ENCODE data around the gene MYF5. TPM values are rescaled to one million over a fixed set of nuclear protein-coding genes. Genes with fewer than 3 reads are reported as not detected.

MYF5 gene
- total RNA-seq, 2 donors from 2014 or later, result not detected

DNA sequence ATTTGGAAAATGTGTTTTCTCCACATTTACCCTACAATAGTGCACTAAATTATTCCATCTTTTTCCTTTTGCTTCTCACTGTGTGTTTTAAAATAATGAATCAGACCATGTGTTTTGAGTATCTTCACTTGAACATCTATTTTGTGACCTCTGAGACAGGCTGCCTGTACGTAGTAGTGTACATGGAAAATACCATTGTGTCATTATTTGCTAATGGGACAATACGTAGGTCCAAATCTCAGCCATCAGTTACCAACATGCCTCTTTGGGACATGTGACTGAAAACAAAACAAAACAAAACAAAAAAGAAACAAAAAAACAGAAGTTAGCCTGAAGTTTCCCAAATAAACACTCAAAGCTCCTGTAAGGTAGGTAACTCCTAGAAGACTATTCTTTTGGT lies 16.4 kb upstream of the MYF5 start:
- TF ChIP-seq, protein P1, sequence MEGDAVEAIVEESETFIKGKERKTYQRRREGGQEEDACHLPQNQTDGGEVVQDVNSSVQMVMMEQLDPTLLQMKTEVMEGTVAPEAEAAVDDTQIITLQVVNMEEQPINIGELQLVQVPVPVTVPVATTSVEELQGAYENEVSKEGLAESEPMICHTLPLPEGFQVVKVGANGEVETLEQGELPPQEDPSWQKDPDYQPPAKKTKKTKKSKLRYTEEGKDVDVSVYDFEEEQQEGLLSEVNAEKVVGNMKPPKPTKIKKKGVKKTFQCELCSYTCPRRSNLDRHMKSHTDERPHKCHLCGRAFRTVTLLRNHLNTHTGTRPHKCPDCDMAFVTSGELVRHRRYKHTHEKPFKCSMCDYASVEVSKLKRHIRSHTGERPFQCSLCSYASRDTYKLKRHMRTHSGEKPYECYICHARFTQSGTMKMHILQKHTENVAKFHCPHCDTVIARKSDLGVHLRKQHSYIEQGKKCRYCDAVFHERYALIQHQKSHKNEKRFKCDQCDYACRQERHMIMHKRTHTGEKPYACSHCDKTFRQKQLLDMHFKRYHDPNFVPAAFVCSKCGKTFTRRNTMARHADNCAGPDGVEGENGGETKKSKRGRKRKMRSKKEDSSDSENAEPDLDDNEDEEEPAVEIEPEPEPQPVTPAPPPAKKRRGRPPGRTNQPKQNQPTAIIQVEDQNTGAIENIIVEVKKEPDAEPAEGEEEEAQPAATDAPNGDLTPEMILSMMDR (IDR thresholded peaks at IDR 0.05), result no peak

GRCh38 chr12:80701388-80701787 lies 15.3 kb upstream of the MYF5 start:
- ATAC-seq (ENCODE audit: insufficient number of reproducible peaks, low FRiP score, low read depth) (no peak), DNase-seq (ENCODE audit: low spot score) (no peak)
- no peaks in the 10 kb centered on the region for H3K9me3 ChIP-seq
- H3K27me3 ChIP-seq (replicated peaks; ENCODE audit: insufficient read depth), result no peaks in the 10 kb centered on the region
- H3K27ac ChIP-seq, result no peak overlapping the region
- H3K4me3 ChIP-seq, result no peak overlapping the region
- peaks cover 3 to 21% of the 10 kb centered on the region in 2 donors for H3K4me1 ChIP-seq (ENCODE audit: control insufficient read depth in 1 of 2, low read depth in 2 of 2)
- H3K36me3 ChIP-seq, result no peaks in the 10 kb centered on the region
- TF ChIP-seq, protein P1 (IDR thresholded peaks at IDR 0.05), result no peak

More for the DNA sequence above, 16.4 kb upstream of the MYF5 start:
- no peaks in the 10 kb centered on the region for H3K9me3 ChIP-seq
- H3K27me3 ChIP-seq (replicated peaks; ENCODE audit: insufficient read depth), result no peaks in the 10 kb centered on the region
- DNase-seq (ENCODE audit: low spot score), result no peak
- H3K36me3 ChIP-seq, result no peaks in the 10 kb centered on the region
- H3K4me3 ChIP-seq, result no peak overlapping the region
- ATAC-seq (ENCODE audit: insufficient number of reproducible peaks, low FRiP score, low read depth), result no peak
- no peak overlapping the region for H3K27ac ChIP-seq
- peaks cover 0 to 13% of the 10 kb centered on the region in 2 donors for H3K4me1 ChIP-seq (ENCODE audit: control insufficient read depth in 1 of 2, low read depth in 2 of 2)

DNA sequence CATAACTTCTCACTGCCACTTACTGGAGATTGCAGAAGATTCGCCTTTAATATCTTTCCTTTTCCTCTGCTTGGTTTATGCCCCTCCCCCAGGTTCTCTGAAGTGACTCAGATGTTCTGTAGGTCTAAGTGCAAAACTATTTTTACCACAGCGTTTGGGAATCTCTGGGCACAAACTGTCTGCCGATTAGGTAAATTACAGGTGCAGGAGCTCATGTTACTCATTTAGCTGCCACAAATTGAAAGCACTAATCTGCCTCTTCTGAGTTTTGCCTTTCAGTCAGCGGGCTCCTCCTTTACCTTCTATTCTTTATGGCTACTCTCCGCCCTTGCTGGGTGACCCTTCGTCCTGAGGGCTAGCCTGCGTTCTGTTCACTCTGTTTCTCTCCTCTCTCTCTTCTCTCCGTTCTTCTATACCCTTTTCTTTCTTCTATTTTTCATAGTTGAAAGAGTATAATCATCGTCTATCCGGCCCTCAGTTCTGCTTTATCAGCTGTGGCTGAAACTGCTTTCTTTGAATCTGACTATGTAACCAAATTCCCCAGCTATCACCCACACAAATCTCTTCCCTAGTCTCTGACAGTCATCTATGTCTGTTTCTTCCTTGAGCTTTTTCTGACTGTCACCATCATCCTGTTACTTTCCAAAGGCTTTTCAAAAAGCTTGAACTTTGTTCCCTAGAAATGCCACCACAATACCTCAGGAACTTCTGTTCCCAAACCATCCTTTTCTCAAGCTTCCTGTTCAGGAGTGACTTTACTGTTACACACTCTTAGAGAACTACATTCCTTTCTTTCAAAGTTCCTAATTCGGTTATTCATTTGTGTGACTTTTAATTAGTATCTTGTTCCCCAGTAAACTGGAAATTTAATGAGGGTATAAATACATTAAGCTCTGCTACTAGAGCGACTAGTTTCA lies 13.6 kb upstream of the MYF5 start:
- no peak for ATAC-seq (ENCODE audit: insufficient number of reproducible peaks, low FRiP score, low read depth)
- Histone ChIP-seq H3K9me3 (no peaks in the 10 kb centered on the region), H3K27ac (no peak overlapping the region)

GRCh38 chr12:80704420-80704819 lies 12.3 kb upstream of the MYF5 start:
- H3K4me3 ChIP-seq, result no peak overlapping the region
- H3K4me1 ChIP-seq (ENCODE audit: control insufficient read depth in 1 of 2, low read depth in 2 of 2), result peaks cover 3 to 21% of the 10 kb centered on the region in 2 donors
- TF ChIP-seq, protein P1 (IDR thresholded peaks at IDR 0.05), result no peak
- no peaks in the 10 kb centered on the region for H3K9me3 ChIP-seq
- no peaks in the 10 kb centered on the region for H3K36me3 ChIP-seq
- DNase-seq (ENCODE audit: low spot score) (no peak), ATAC-seq (ENCODE audit: insufficient number of reproducible peaks, low FRiP score, low read depth) (no peak)
- H3K27me3 ChIP-seq (replicated peaks; ENCODE audit: insufficient read depth), result no peaks in the 10 kb centered on the region
- H3K27ac ChIP-seq, result no peak overlapping the region

More for the DNA sequence above, 13.6 kb upstream of the MYF5 start:
- Histone ChIP-seq H3K36me3 (no peaks in the 10 kb centered on the region), H3K4me3 (no peak overlapping the region), H3K27me3 (replicated peaks; ENCODE audit: insufficient read depth) (no peaks in the 10 kb centered on the region), H3K4me1 (ENCODE audit: control insufficient read depth in 1 of 2, low read depth in 2 of 2) (peaks cover 3 to 21% of the 10 kb centered on the region in 2 donors)
- no peak for DNase-seq (ENCODE audit: low spot score)
- TF ChIP-seq, protein P1 (IDR thresholded peaks at IDR 0.05), result no peak

- peak within 1 kb of the TSS; percentile 12 for H3K4me3 ChIP-seq
- H3K27ac ChIP-seq, result no peak within 1 kb of the TSS
- H3K27me3 ChIP-seq (replicated peaks; ENCODE audit: insufficient read depth), result no peaks in the 10 kb centered on the region
- TF ChIP-seq, protein P1 (IDR thresholded peaks at IDR 0.05), result no peak
- H3K36me3 ChIP-seq, result no peaks in the 10 kb centered on the region
- H3K9me3 ChIP-seq, result no peaks in the 10 kb centered on the region
- DNase-seq (ENCODE audit: low spot score) (no peak), ATAC-seq (ENCODE audit: insufficient number of reproducible peaks, low FRiP score, low read depth) (no peak)
- peaks cover 3 to 21% of the 10 kb centered on the region in 2 donors for H3K4me1 ChIP-seq (ENCODE audit: control insufficient read depth in 1 of 2, low read depth in 2 of 2)
Measured at GRCh38 chr12:80707126-80707829, 9.4 kb upstream of the MYF5 start, which contains the start of gene MYF6. Gene MYF6, plus strand, starts transcription at chr12:80707634. Its CDS starts 86 bp downstream, at chr12:80707720.

Data from thoracic aorta (tissue), 2 donors.